HepG2 (cell line): Measurements from ENCODE around the gene PPP2R2B. TPM values are rescaled to one million over a fixed set of nuclear protein-coding genes. Genes with fewer than 3 reads are reported as not detected.

Experiments
- ATAC-seq: fragments of 200-7000 bp; cut with Tn5 transposase; 3 replicates; pipeline ENCODE4 v1.9.1; 2020; ENCODE audit warnings: mild to moderate bottlenecking, moderate library complexity
- BruUV-seq: library from RNA; stranded (reverse); fragments of 400-500 nt; replicated peaks from 2 replicates; lab custom pipeline; 2021; lab: Mats Ljungman, UMichigan
- CTCF ChIA-PET: fragments of 300-600 bp; formaldehyde crosslinking; extraction: SDS; loops from one replicate; lab custom pipeline; 2021; ENCODE audit warnings: low total read pairs, inconsistent platforms, low intra/inter-chr PET ratio; lab: Yijun Ruan, JAX
- POLR2A ChIA-PET: fragments of 350-600 bp; sonication (Branson Sonifier 250); formaldehyde crosslinking; loops from one replicate; lab custom pipeline; 2020; ENCODE audit warnings: antibody characterized with exemption, inconsistent platforms; lab: Yijun Ruan, JAX
- DNase-seq: peaks from one replicate; pipeline ENCODE4 v3.0.0-alpha.2; 2015; ENCODE audit warnings: low spot score
- FAIRE-seq: peaks from 3 replicates; lab custom pipeline; 2011; peaks lifted over from hg19 to GRCh38; lab: Jason Lieb, UNC
- H2AFZ ChIP-seq: one replicate; pipeline ENCODE4 v1.6.1; 2011; ENCODE audit warnings: low read length, inconsistent platforms
- H3K27ac ChIP-seq: fragments of 300-600 bp; 3 replicates; pipeline ENCODE4 v1.8.0; 2011; ENCODE audit warnings: mixed run types, mild to moderate bottlenecking, mixed read lengths, low read length, inconsistent platforms; ENCODE audit not compliant: insufficient read depth; ENCODE audit errors: extremely low read length
- H3K27me3 ChIP-seq, 2 experiments: fragments of 200-600 bp in 1 of 2; 2 replicates in 1 of 2; 3 replicates in 1 of 2; pipeline versions ENCODE4 v1.6.0 to v1.8.0; 2011; ENCODE audit warnings: low read length in 2 of 2, mild to moderate bottlenecking in 2 of 2, moderate library complexity in 2 of 2, inconsistent platforms in 1 of 2; ENCODE audit not compliant: insufficient read depth in 2 of 2, control insufficient read depth in 1 of 2
- H3K36me3 ChIP-seq, 2 experiments: fragments of 200-600 bp in 1 of 2; replicated peaks in 1 of 2; 2 replicates in 1 of 2; 3 replicates in 1 of 2; pipeline versions ENCODE4 v1.5.1 to v1.8.0; 2011; ENCODE audit warnings: low read length in 2 of 2, inconsistent platforms in 1 of 2; ENCODE audit not compliant: insufficient read depth in 2 of 2, control insufficient read depth in 1 of 2
- H3K4me1 ChIP-seq: 2 replicates; pipeline ENCODE4 v1.5.1; 2012; ENCODE audit warnings: low read length, inconsistent platforms; ENCODE audit not compliant: insufficient read depth
- H3K4me2 ChIP-seq: 2 replicates; pipeline ENCODE4 v1.6.0; 2011; ENCODE audit warnings: low read depth, low read length, inconsistent platforms
- H3K4me3 ChIP-seq, 3 experiments: fragments of 200-600 bp in 1 of 3; sonication (generic), shearing (Covaris generic) in 1 of 3; replicated peaks in 1 of 3; 2 replicates each; pipeline ENCODE4 v1.5.1; 2011 to 2016; ENCODE audit warnings: low read length in 3 of 3, inconsistent platforms in 2 of 3, low read depth in 2 of 3, mild to moderate bottlenecking in 2 of 3, control low read depth in 1 of 3, mixed read lengths in 1 of 3; ENCODE audit not compliant: insufficient read depth in 1 of 3
- H3K79me2 ChIP-seq: one replicate; pipeline ENCODE4 v1.6.1; 2011; ENCODE audit warnings: low read length, inconsistent platforms; ENCODE audit not compliant: insufficient read depth
- H3K9ac ChIP-seq: 2 replicates; pipeline ENCODE4 v1.6.0; 2011; ENCODE audit warnings: mild to moderate bottlenecking, low read depth, low read length, inconsistent platforms; ENCODE audit not compliant: insufficient read depth
- H3K9me3 ChIP-seq: 2 replicates; pipeline ENCODE4 v1.5.1; 2012; ENCODE audit warnings: mild to moderate bottlenecking, low read length
- H4K20me1 ChIP-seq: 2 replicates; pipeline ENCODE4 v1.6.0; 2011; ENCODE audit warnings: inconsistent platforms, mild to moderate bottlenecking, low read length, moderate library complexity; ENCODE audit not compliant: insufficient read depth
- ARNT2 ChIP-seq: sonication (generic); formaldehyde crosslinking; IDR thresholded peaks from 2 replicates; pipeline ENCODE4 v1.8.0; 2022; ENCODE audit warnings: mild to moderate bottlenecking, low read depth, missing genetic modification reagents, moderate library complexity
- CBX2 ChIP-seq, 2 experiments: fragments of 200-600 bp in 1 of 2; sonication (generic); formaldehyde crosslinking in 1 of 2; IDR thresholded peaks; 2 replicates each; pipeline versions ENCODE4 v1.7.0 to v1.8.1; 2018 to 2022; ENCODE audit warnings: low read depth in 2 of 2, low read length in 1 of 2, mild to moderate bottlenecking in 1 of 2, missing genetic modification reagents in 1 of 2
- ELF3 ChIP-seq: IDR thresholded peaks from 2 replicates; pipeline ENCODE4 v1.6.1; 2016; ENCODE audit warnings: missing genetic modification reagents, missing compliant biosample characterization
- MEIS2 ChIP-seq: sonication (generic); formaldehyde crosslinking; IDR thresholded peaks from 2 replicates; pipeline ENCODE4 v1.9.0; 2021; ENCODE audit warnings: mild to moderate bottlenecking, missing genetic modification reagents
- NFATC3 ChIP-seq: sonication (generic); formaldehyde crosslinking; IDR thresholded peaks from 2 replicates; pipeline ENCODE4 v1.5.1; 2020; ENCODE audit warnings: mild to moderate bottlenecking, missing genetic modification reagents
- NR2C2 ChIP-seq: sonication (generic); formaldehyde crosslinking; IDR thresholded peaks from 2 replicates; pipeline ENCODE4 v1.4.0; 2020; ENCODE audit warnings: missing genetic modification reagents, mild to moderate bottlenecking, moderate library complexity, borderline replicate concordance
- NR3C1 ChIP-seq: sonication (generic); formaldehyde crosslinking; IDR thresholded peaks from 2 replicates; pipeline ENCODE4 v1.4.0; 2020; ENCODE audit warnings: missing genetic modification reagents
- PHB2 ChIP-seq: fragments of 450-650 bp; IDR thresholded peaks from 2 replicates; pipeline ENCODE4 v1.6.1; 2018; ENCODE audit not compliant: partially characterized antibody
- SIX4 ChIP-seq: sonication (generic); formaldehyde crosslinking; IDR thresholded peaks from 2 replicates; pipeline ENCODE4 v1.4.0; 2020; ENCODE audit warnings: missing genetic modification reagents
- ZNF556 ChIP-seq: sonication (generic); formaldehyde crosslinking; IDR thresholded peaks from 2 replicates; pipeline ENCODE4 v1.4.0; 2020; ENCODE audit warnings: mild to moderate bottlenecking, missing genetic modification reagents, borderline replicate concordance
- WGBS: methylation state at CpG from one replicate; pipeline ENCODE4 v1.1.6; 2017; ENCODE audit warnings: low lambda C conversion rate; 5-methylcytosine and 5-hydroxymethylcytosine counted together
- in situ Hi-C: cut with HindIII; loops from 2 replicates; pipeline ENCODE4 v1.10.0; 2017; ENCODE audit warnings: low pct_unique_long_range_greater_than_20kb; ENCODE audit not compliant: extremely low pct_ligation_motif_present
- intact Hi-C: fragments of 100-400 bp; cut with micrococcal nuclease; formaldehyde crosslinking; loops from one replicate; pipeline ENCODE4 v1.10.0; 2022; ENCODE audit not compliant: unreplicated experiment
- polyA plus RNA-seq, 8 experiments: library from polyadenylated mRNA; depleted of rRNA in 3 of 8; stranded (reverse) in 7 of 8; unstranded in 1 of 8; fragments of >200 nt; fragmentation: Illumina TruSeq in 4 of 8; extraction: Trizol in 4 of 8; gene quantifications; 2 replicates each; pipeline versions ENCODE4 v1.2.1 to v1.2.3, GENCODE V29; 2011 to 2016; ENCODE audit warnings: low read depth in 4 of 8, missing spikeins in 1 of 8, mixed read lengths in 1 of 8; ENCODE audit not compliant: insufficient read depth in 1 of 8
- total RNA-seq, 5 experiments: library from RNA; depleted of rRNA; stranded (reverse); fragments of >200 nt; fragmentation: Illumina TruSeq; extraction: Trizol; gene quantifications; 2 replicates each; pipeline ENCODE4 v1.2.3, GENCODE V29; 2016; ENCODE audit warnings: low read depth in 1 of 5
- TF ChIP-seq, protein P1 (sequence below): sonication (generic); formaldehyde crosslinking; IDR thresholded peaks from 2 replicates; pipeline ENCODE4 v1.5.0; 2020; ENCODE audit warnings: missing genetic modification reagents, mild to moderate bottlenecking, borderline replicate concordance
- TF ChIP-seq, protein P2 (sequence below): sonication (generic); formaldehyde crosslinking; IDR thresholded peaks from 2 replicates; pipeline ENCODE4 v1.4.0; 2020; ENCODE audit warnings: mild to moderate bottlenecking, missing genetic modification reagents
- TF ChIP-seq, protein P3 (sequence below): sonication (generic); formaldehyde crosslinking; IDR thresholded peaks from 2 replicates; pipeline ENCODE4 v1.8.0; 2022; ENCODE audit warnings: missing genetic modification reagents, mild to moderate bottlenecking, inconsistent platforms, borderline replicate concordance

The PPP2R2B gene
- total and polyA plus RNA-seq, 2 of the 13 experiments (the other 11 are each of a cell fraction or from before 2014, with no cell fraction given) = not detected

DNA sequence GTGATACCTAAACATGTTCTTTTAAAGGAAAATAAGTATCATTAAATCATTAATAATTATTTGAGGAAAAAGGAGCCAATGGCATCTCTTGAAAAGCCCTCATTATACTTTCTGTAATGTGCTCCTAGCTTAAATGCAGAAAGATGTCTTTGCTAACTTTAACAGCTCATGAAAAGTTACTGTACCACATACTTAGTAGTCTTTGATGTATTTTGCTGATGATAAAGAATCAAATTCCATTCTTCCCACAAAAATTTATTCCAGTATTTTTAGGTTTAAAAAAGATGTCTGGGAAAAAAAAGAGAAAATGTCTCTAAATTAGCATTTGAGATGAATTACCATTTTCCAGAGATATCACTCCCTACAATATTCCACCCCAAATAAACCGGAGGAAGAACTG is 112.5 kb downstream of the PPP2R2B start:
- POLR2A ChIA-PET = no interaction called here
- intact Hi-C loops = no loop called here
- no TSS peak for BruUV-seq

More for the DNA sequence above, 112.5 kb downstream of the PPP2R2B start:
- Histone ChIP-seq H3K79me2 (no peaks in the 10 kb centered on the region), H3K4me1 (peaks cover 27% of the 10 kb centered on the region), H3K9ac (no peak overlapping the region), H3K9me3 (no peaks in the 10 kb centered on the region), H3K4me3 (no peak overlapping the region), H3K4me2 (no peak overlapping the region), H4K20me1 (no peaks in the 10 kb centered on the region), H2AFZ (no peak overlapping the region), H3K27ac (no peak overlapping the region), H3K36me3 (no peaks in the 10 kb centered on the region), H3K27me3 (no peaks in the 10 kb centered on the region; a peak in 1 of 5 replicates)
- ATAC-seq = no peak
- in situ Hi-C loops = no loop called here
- no peak for FAIRE-seq
- no peak for DNase-seq
- CTCF ChIA-PET = no interaction called here
- WGBS = 5% methylated on average over 1 of the region's 1 CpG
- TF ChIP-seq, protein P1, sequence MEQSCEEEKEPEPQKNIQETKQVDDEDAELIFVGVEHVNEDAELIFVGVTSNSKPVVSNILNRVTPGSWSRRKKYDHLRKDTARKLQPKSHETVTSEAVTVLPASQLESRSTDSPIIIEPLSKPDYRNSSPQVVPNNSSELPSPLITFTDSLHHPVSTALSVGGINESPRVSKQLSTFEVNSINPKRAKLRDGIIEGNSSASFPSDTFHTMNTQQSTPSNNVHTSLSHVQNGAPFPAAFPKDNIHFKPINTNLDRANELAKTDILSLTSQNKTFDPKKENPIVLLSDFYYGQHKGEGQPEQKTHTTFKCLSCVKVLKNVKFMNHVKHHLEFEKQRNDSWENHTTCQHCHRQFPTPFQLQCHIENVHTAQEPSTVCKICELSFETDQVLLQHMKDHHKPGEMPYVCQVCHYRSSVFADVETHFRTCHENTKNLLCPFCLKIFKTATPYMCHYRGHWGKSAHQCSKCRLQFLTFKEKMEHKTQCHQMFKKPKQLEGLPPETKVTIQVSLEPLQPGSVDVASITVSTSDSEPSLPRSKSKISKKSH = no peak
- TF ChIP-seq, protein P2, sequence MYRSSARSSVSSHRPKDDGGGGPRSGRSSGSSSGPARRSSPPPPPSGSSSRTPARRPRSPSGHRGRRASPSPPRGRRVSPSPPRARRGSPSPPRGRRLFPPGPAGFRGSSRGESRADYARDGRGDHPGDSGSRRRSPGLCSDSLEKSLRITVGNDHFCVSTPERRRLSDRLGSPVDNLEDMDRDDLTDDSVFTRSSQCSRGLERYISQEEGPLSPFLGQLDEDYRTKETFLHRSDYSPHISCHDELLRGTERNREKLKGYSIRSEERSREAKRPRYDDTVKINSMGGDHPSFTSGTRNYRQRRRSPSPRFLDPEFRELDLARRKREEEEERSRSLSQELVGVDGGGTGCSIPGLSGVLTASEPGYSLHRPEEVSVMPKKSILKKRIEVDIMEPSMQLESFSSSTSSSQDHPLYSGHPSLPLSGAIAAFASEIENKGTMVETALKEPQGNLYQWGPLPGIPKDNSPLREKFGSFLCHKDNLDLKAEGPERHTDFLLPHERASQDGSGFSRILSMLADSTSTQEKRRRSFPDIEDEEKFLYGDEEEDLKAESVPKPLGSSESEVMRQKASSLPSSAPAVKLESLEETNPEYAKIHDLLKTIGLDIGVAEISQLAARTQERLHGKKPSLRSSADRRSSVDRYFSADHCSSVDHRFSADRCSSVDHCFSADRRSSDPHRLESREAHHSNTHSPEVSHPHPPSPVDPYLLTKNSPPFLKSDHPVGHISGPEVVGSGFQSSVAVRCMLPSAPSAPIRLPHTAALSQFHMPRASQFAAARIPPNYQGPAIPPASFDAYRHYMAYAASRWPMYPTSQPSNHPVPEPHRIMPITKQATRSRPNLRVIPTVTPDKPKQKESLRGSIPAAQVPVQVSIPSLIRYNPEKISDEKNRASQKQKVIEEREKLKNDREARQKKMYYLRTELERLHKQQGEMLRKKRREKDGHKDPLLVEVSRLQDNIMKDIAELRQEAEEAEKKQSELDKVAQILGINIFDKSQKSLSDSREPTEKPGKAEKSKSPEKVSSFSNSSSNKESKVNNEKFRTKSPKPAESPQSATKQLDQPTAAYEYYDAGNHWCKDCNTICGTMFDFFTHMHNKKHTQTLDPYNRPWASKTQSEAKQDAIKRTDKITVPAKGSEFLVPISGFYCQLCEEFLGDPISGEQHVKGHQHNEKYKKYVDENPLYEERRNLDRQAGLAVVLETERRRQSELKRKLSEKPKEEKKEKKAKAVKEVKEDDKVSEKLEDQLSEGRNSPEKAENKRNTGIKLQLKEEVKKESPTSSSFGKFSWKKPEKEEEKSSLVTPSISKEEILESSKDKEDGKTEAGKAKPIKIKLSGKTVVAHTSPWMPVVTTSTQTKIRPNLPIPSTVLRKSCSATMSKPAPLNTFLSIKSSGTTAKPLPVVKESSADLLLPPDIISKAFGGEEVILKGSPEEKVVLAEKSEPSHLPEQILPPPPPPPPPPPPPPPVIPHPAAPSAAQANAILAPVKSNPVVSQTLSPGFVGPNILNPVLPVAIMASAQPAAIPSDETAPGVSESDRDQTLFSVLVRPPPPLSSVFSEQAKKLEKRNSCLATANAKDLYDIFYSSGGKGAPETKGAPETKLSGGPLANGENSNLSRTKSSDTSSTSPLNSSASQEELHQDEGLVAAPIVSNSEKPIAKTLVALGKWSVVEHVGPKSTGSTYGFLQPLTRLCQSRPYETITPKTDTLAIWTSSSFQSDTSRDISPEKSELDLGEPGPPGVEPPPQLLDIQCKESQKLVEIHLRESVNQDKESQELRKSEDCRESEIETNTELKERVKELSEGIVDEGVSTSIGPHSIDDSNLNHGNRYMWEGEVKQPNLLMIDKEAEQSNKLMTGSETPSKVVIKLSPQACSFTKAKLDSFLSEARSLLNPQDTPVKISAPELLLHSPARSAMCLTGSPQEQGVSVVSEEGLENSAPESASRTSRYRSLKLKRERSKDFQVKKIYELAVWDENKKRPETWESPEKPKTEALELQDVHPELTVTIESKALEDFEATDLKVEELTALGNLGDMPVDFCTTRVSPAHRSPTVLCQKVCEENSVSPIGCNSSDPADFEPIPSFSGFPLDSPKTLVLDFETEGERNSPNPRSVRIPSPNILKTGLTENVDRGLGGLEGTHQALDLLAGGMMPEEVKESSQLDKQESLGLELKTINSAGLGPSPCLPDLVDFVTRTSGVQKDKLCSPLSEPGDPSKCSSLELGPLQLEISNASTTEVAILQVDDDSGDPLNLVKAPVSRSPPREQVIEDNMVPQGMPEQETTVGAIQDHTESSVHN (CRISPR knock-in tag) = no peak
- no peak for TF ChIP-seq ZNF556 (CRISPR knock-in tag)
- TF ChIP-seq CBX2 (IDR thresholded peaks at IDR 0.05; ENCODE audit: low read depth, low read length) = no peak
- no peak for TF ChIP-seq CBX2 (CRISPR knock-in tag; IDR thresholded peaks at IDR 0.05; ENCODE audit: low read depth)
- no peak for TF ChIP-seq SIX4 (CRISPR knock-in tag)
- TF ChIP-seq MEIS2 (CRISPR knock-in tag) = no peak
- TF ChIP-seq PHB2 = no peak
- TF ChIP-seq, protein P3, sequence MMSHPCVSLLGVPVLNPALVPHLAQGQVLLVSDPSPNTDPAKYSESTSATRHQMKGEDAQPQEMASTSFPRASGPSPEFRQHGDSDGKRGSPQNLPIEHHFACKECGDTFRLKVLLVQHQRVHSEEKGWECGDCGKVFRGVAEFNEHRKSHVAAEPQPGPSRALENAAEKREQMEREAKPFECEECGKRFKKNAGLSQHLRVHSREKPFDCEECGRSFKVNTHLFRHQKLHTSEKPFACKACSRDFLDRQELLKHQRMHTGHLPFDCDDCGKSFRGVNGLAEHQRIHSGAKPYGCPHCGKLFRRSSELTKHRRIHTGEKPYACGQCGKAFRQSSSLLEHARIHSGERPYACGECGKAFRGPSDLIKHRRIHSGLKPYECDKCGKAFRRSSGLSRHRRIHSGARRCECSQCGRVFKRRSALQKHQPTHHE (CRISPR knock-in tag) = no peak
- TF ChIP-seq NFATC3 = no peak
- TF ChIP-seq ARNT2 (CRISPR knock-in tag) = no peak
- no peak for TF ChIP-seq NR2C2 (CRISPR knock-in tag)
- TF ChIP-seq ELF3 = no peak
- no peak for TF ChIP-seq NR3C1 (CRISPR knock-in tag)
- TF ChIP-seq, all 625 proteins: peak for 0
